ENCODE results near the gene PRRX2. TPM values are rescaled to one million over a fixed set of nuclear protein-coding genes. Genes with fewer than 3 reads are reported as not detected.

Gene PRRX2
- polyA plus RNA-seq, 1 donor (not counting 4 experiments of a cell fraction or from before 2014, with no cell fraction given) = not detected

- dilution Hi-C loops (cut with MboI; ENCODE audit: extremely low pct_ligation_motif_present, low sequenced_read_pairs) = no loop called here
- TF ChIP-seq CTCF (optimal IDR thresholded peaks at IDR 0.05 in 1 of 3, IDR thresholded peaks at IDR 0.05 in 1 of 3, conservative IDR thresholded peaks at IDR 0.05 in 1 of 3; ENCODE audit: extremely low read depth in 1 of 3, insufficient read depth in 2 of 3, low read length in 3 of 3) = no peak
- TF ChIP-seq EZH2 (IDR thresholded peaks at IDR 0.05; ENCODE audit: low read length) = no peak
- H3K9me3 ChIP-seq (ENCODE audit: control insufficient read depth, low read depth, low read length) = no peaks in the 10 kb centered on the region
- H3K27me3 ChIP-seq (ENCODE audit: control insufficient read depth, extremely low read depth, insufficient read depth, low read length) = peaks cover 5% of the 10 kb centered on the region
- H2AFZ ChIP-seq (ENCODE audit: control insufficient read depth, low read length) = no peak overlapping the region
- no peaks in the 10 kb centered on the region for H3K9me1 ChIP-seq (ENCODE audit: control insufficient read depth, extremely low read depth, insufficient read depth, low read length)
- H4K20me1 ChIP-seq (ENCODE audit: control insufficient read depth, extremely low read depth, insufficient read depth, low read length) = no peaks in the 10 kb centered on the region
- H3K4me1 ChIP-seq (ENCODE audit: control insufficient read depth, extremely low read depth, insufficient read depth, low read length) = no peaks in the 10 kb centered on the region
- no peak overlapping the region for H3K4me2 ChIP-seq (ENCODE audit: control insufficient read depth, extremely low read depth, insufficient read depth, low read depth, low read length)
- no peak overlapping the region for H3K27ac ChIP-seq (ENCODE audit: control insufficient read depth, insufficient read depth, low read length)
- no peak overlapping the region for H3K9ac ChIP-seq (ENCODE audit: control insufficient read depth, extremely low read depth, insufficient read depth, low read length)
- no peaks in the 10 kb centered on the region for H3K36me3 ChIP-seq (ENCODE audit: control insufficient read depth in 2 of 2, extremely low read depth in 1 of 2, insufficient read depth in 2 of 2, low read length in 2 of 2)
- no peak overlapping the region for H3K4me3 ChIP-seq (ENCODE audit: control insufficient read depth in 2 of 3, extremely low read depth in 1 of 3, insufficient read depth in 2 of 3, low read depth in 1 of 3, low read length in 3 of 3)
- FAIRE-seq (peak; percentile 78), DNase-seq (ENCODE audit: low read depth, low spot score) (no peak)
- H3K79me2 ChIP-seq (ENCODE audit: control insufficient read depth, insufficient read depth, low read length) = no peaks in the 10 kb centered on the region
Observed at GRCh38 chr9:129650680-129651235, 14.7 kb upstream of the PRRX2 start.

GRCh38 chr9:129653823-129654553 is 11.5 kb upstream of the PRRX2 start:
- dilution Hi-C loops (cut with MboI; ENCODE audit: extremely low pct_ligation_motif_present, low sequenced_read_pairs) = no loop called here
- Histone ChIP-seq H3K4me2 (ENCODE audit: control insufficient read depth, extremely low read depth, insufficient read depth, low read depth, low read length) (no peak overlapping the region), H3K79me2 (ENCODE audit: control insufficient read depth, insufficient read depth, low read length) (no peaks in the 10 kb centered on the region), H3K27me3 (ENCODE audit: control insufficient read depth, extremely low read depth, insufficient read depth, low read length) (peaks cover 5% of the 10 kb centered on the region), H3K9ac (ENCODE audit: control insufficient read depth, extremely low read depth, insufficient read depth, low read length) (no peak overlapping the region), H4K20me1 (ENCODE audit: control insufficient read depth, extremely low read depth, insufficient read depth, low read length) (no peaks in the 10 kb centered on the region), H3K9me1 (ENCODE audit: control insufficient read depth, extremely low read depth, insufficient read depth, low read length) (no peaks in the 10 kb centered on the region), H3K27ac (ENCODE audit: control insufficient read depth, insufficient read depth, low read length) (no peak overlapping the region), H3K9me3 (ENCODE audit: control insufficient read depth, low read depth, low read length) (no peaks in the 10 kb centered on the region), H3K4me3 (ENCODE audit: control insufficient read depth in 2 of 3, extremely low read depth in 1 of 3, insufficient read depth in 2 of 3, low read depth in 1 of 3, low read length in 3 of 3) (no peak overlapping the region), H3K36me3 (ENCODE audit: control insufficient read depth in 2 of 2, extremely low read depth in 1 of 2, insufficient read depth in 2 of 2, low read length in 2 of 2) (no peaks in the 10 kb centered on the region), H2AFZ (ENCODE audit: control insufficient read depth, low read length) (no peak overlapping the region), H3K4me1 (ENCODE audit: control insufficient read depth, extremely low read depth, insufficient read depth, low read length) (peaks cover 5% of the 10 kb centered on the region)
- DNase-seq (ENCODE audit: low read depth, low spot score) = no peak
- TF ChIP-seq CTCF (optimal IDR thresholded peaks at IDR 0.05 in 1 of 3, IDR thresholded peaks at IDR 0.05 in 1 of 3, conservative IDR thresholded peaks at IDR 0.05 in 1 of 3; ENCODE audit: extremely low read depth in 1 of 3, insufficient read depth in 2 of 3, low read length in 3 of 3) = no peak
- no peak for TF ChIP-seq EZH2 (IDR thresholded peaks at IDR 0.05; ENCODE audit: low read length)
- no peak for FAIRE-seq
